Raji (cell line): ENCODE measurements around the gene SPNS2.

Source experiments
- POLR2A ChIP-seq: IDR thresholded peaks from 2 replicates; pipeline ENCODE4 v1.6.1; 2011; ENCODE audit warnings: low read depth, low read length, control low read depth; ENCODE audit not compliant: insufficient read depth

The SPNS2 gene

GRCh38 chr17:4490637-4491061, 8.0 kb upstream of the SPNS2 start:
- TF ChIP-seq POLR2A: no peak

GRCh38 chr17:4492721-4493561, 5.7 kb upstream of the SPNS2 start:
- TF ChIP-seq POLR2A: no peak

- no peak for TF ChIP-seq POLR2A
These were observed 1.4 kb upstream of the SPNS2 start for GRCh38 chr17:4497101-4497824.

GRCh38 chr17:4499431-4500190, 930 bp downstream of the SPNS2 start:
- TF ChIP-seq POLR2A: no peak

- no peak for TF ChIP-seq POLR2A
These were observed 1.5 kb downstream of the SPNS2 start for GRCh38 chr17:4500191-4500571.

- no peak for TF ChIP-seq POLR2A
These were observed 2.7 kb downstream of the SPNS2 start for GRCh38 chr17:4501295-4501949.

- TF ChIP-seq POLR2A: no peak
These were observed 3.9 kb downstream of the SPNS2 start for GRCh38 chr17:4502466-4503154.

GRCh38 chr17:4503283-4504025, 4.8 kb downstream of the SPNS2 start:
- no peak for TF ChIP-seq POLR2A

GRCh38 chr17:4504188-4504587, 5.5 kb downstream of the SPNS2 start:
- no peak for TF ChIP-seq POLR2A

GRCh38 chr17:4505187-4505586, 6.5 kb downstream of the SPNS2 start:
- no peak for TF ChIP-seq POLR2A

- no peak for TF ChIP-seq POLR2A
These were observed 7.6 kb downstream of the SPNS2 start for GRCh38 chr17:4506175-4506813.

GRCh38 chr17:4506892-4507291, 8.2 kb downstream of the SPNS2 start:
- TF ChIP-seq POLR2A: no peak

GRCh38 chr17:4507361-4508111, 8.9 kb downstream of the SPNS2 start:
- TF ChIP-seq POLR2A: no peak
